H9 (cell line): Measurements from ENCODE around the gene PCGF6. TPM values are rescaled to one million over a fixed set of nuclear protein-coding genes. Genes with fewer than 3 reads are reported as not detected.
A peak's percentile ranks its signal among the peaks of the same experiment; 100 is the strongest.

ENCODE experiments used
- DNase-seq: peaks from one replicate; pipeline ENCODE4 v3.0.0-alpha.2; 2017
- H2AFZ ChIP-seq: one replicate; pipeline ENCODE4 v1.6.1; 2013; ENCODE audit warnings: mild to moderate bottlenecking, low read length, control low read depth, moderate library complexity
- H2AK5ac ChIP-seq: 2 replicates; pipeline ENCODE4 v1.6.1; 2013; ENCODE audit warnings: low read length, control low read depth, mixed read lengths; ENCODE audit not compliant: insufficient read length
- H2BK120ac ChIP-seq: one replicate; pipeline ENCODE4 v1.6.1; 2013; ENCODE audit warnings: low read depth, mild to moderate bottlenecking, low read length, control low read depth, inconsistent platforms; ENCODE audit not compliant: poor library complexity, severe bottlenecking
- H2BK12ac ChIP-seq: 2 replicates; pipeline ENCODE4 v1.6.1; 2013; ENCODE audit warnings: low read length, control low read depth, mixed read lengths, low read depth; ENCODE audit not compliant: insufficient read length
- H2BK15ac ChIP-seq: 2 replicates; pipeline ENCODE4 v1.6.1; 2013; ENCODE audit warnings: low read depth, low read length, control low read depth
- H2BK20ac ChIP-seq: one replicate; pipeline ENCODE4 v1.6.1; 2013; ENCODE audit warnings: low read depth, mild to moderate bottlenecking, low read length, control low read depth, inconsistent platforms; ENCODE audit not compliant: poor library complexity, severe bottlenecking
- H2BK5ac ChIP-seq: 2 replicates; pipeline ENCODE4 v1.6.1; 2013; ENCODE audit warnings: low read length, control low read depth, mixed read lengths; ENCODE audit not compliant: insufficient read length
- H3K14ac ChIP-seq: 2 replicates; pipeline ENCODE4 v1.6.1; 2013; ENCODE audit warnings: low read length, control low read depth; ENCODE audit not compliant: insufficient read depth
- H3K18ac ChIP-seq: 2 replicates; pipeline ENCODE4 v1.6.1; 2013; ENCODE audit warnings: low read depth, mild to moderate bottlenecking, mixed read lengths, low read length, control low read depth; ENCODE audit not compliant: insufficient read length
- H3K23ac ChIP-seq: 2 replicates; pipeline ENCODE4 v1.6.1; 2013; ENCODE audit warnings: low read length, control low read depth, mixed read lengths, low read depth; ENCODE audit not compliant: insufficient read length
- H3K23me2 ChIP-seq: 2 replicates; pipeline ENCODE4 v1.6.1; 2013; ENCODE audit warnings: low read depth, mild to moderate bottlenecking, mixed read lengths, low read length, control low read depth; ENCODE audit not compliant: insufficient read length, poor library complexity, severe bottlenecking
- H3K27ac ChIP-seq: 2 replicates; pipeline ENCODE4 v1.5.1; 2013; ENCODE audit warnings: low read length, control low read depth, mixed read lengths, low read depth; ENCODE audit not compliant: insufficient read length
- H3K27me3 ChIP-seq: 2 replicates; pipeline ENCODE4 v1.6.1; 2013; ENCODE audit warnings: low read length, control low read depth, inconsistent platforms; ENCODE audit not compliant: insufficient read depth
- H3K4ac ChIP-seq: 2 replicates; pipeline ENCODE4 v1.6.1; 2013; ENCODE audit warnings: low read depth, mild to moderate bottlenecking, control low read depth, inconsistent platforms, low read length, moderate library complexity
- H3K4me1 ChIP-seq: 2 replicates; pipeline ENCODE4 v1.6.1; 2013; ENCODE audit warnings: low read length, control low read depth, inconsistent platforms; ENCODE audit not compliant: insufficient read depth
- H3K4me2 ChIP-seq: 2 replicates; pipeline ENCODE4 v1.6.1; 2013; ENCODE audit warnings: low read length, control low read depth, mixed read lengths; ENCODE audit not compliant: insufficient read length, insufficient read depth
- H3K56ac ChIP-seq: 2 replicates; pipeline ENCODE4 v1.6.1; 2013; ENCODE audit warnings: low read depth, mild to moderate bottlenecking, mixed read lengths, low read length, control low read depth; ENCODE audit not compliant: insufficient read length
- H3K79me1 ChIP-seq: 2 replicates; pipeline ENCODE4 v1.6.1; 2013; ENCODE audit warnings: low read depth, mild to moderate bottlenecking, moderate library complexity, low read length, control low read depth, inconsistent platforms; ENCODE audit not compliant: insufficient read depth, poor library complexity, severe bottlenecking
- H3K79me2 ChIP-seq: 2 replicates; pipeline ENCODE4 v1.6.1; 2013; ENCODE audit warnings: low read length, control low read depth, inconsistent platforms; ENCODE audit not compliant: insufficient read depth
- H3K9ac ChIP-seq: 2 replicates; pipeline ENCODE4 v1.6.1; 2013; ENCODE audit warnings: low read length, control low read depth, mixed read lengths; ENCODE audit not compliant: insufficient read length; ENCODE audit errors: extremely low read depth
- H3K9me3 ChIP-seq: one replicate; pipeline ENCODE4 v1.6.1; 2013; ENCODE audit warnings: low read depth, low read length, inconsistent platforms; ENCODE audit not compliant: control insufficient read depth
- H3T11ph ChIP-seq: one replicate; pipeline ENCODE4 v1.6.1; 2013; ENCODE audit warnings: mild to moderate bottlenecking, low read length, control low read depth, inconsistent platforms
- H4K20me1 ChIP-seq: one replicate; pipeline ENCODE4 v1.6.1; 2013; ENCODE audit not compliant: control insufficient read depth, insufficient read length, insufficient read depth
- H4K5ac ChIP-seq: 2 replicates; pipeline ENCODE4 v1.6.1; 2013; ENCODE audit warnings: low read depth, mild to moderate bottlenecking, mixed read lengths, low read length, control low read depth; ENCODE audit not compliant: insufficient read length
- H4K8ac ChIP-seq: replicated peaks from 2 replicates; pipeline ENCODE4 v1.6.1; 2013; ENCODE audit warnings: low read length, control low read depth, mixed read lengths, low read depth; ENCODE audit not compliant: insufficient read length
- H4K91ac ChIP-seq: 2 replicates; pipeline ENCODE4 v1.6.1; 2013; ENCODE audit warnings: low read depth, mild to moderate bottlenecking, moderate library complexity, mixed read lengths, low read length, control low read depth; ENCODE audit not compliant: insufficient read length
- H3K27ac Mint-ChIP-seq, 3 experiments: 2 replicates in 2 of 3; 3 replicates in 1 of 3; pipeline ENCODE4 v1.8.0; 2020 to 2021; ENCODE audit warnings: mixed read lengths in 3 of 3, mild to moderate bottlenecking in 1 of 3, moderate library complexity in 1 of 3
- H3K27me3 Mint-ChIP-seq: 2 replicates; pipeline ENCODE4 v1.8.0; 2021; ENCODE audit warnings: low read depth, mild to moderate bottlenecking, moderate library complexity, mixed read lengths
- H3K36me3 Mint-ChIP-seq, 3 experiments: 2 replicates in 2 of 3; 3 replicates in 1 of 3; pipeline ENCODE4 v1.8.0; 2020 to 2021; ENCODE audit warnings: low read depth in 3 of 3, mixed read lengths in 3 of 3; ENCODE audit not compliant: insufficient read depth in 1 of 3
- H3K4me1 Mint-ChIP-seq, 2 experiments: 2 replicates each; pipeline ENCODE4 v1.8.0; 2020; ENCODE audit warnings: mixed read lengths in 2 of 2
- H3K4me3 Mint-ChIP-seq, 2 experiments: 2 replicates in 1 of 2; 3 replicates in 1 of 2; pipeline ENCODE4 v1.8.0; 2020 to 2021; ENCODE audit warnings: mild to moderate bottlenecking in 2 of 2, mixed read lengths in 2 of 2, moderate library complexity in 1 of 2
- H3K9me3 Mint-ChIP-seq, 2 experiments: 2 replicates in 1 of 2; 3 replicates in 1 of 2; pipeline ENCODE4 v1.8.0; 2020; ENCODE audit warnings: mild to moderate bottlenecking in 2 of 2, mixed read lengths in 2 of 2, moderate library complexity in 1 of 2
- WGBS: extraction: QIAGEN DNeasy Blood & Tissue Kit; methylation state at CpG from one replicate; pipeline ENCODE4 v1.1.7; 2013; ENCODE audit warnings: missing lambda C conversion rate, low lambda C conversion rate, mixed read lengths; ENCODE audit not compliant: insufficient read length; ENCODE audit errors: extremely low coverage; 5-methylcytosine and 5-hydroxymethylcytosine counted together
- total RNA-seq: library from RNA; stranded (reverse); gene quantifications from 2 replicates; pipeline ENCODE4 v1.2.1, GENCODE V29; 2021
- TF ChIP-seq, protein P1 (sequence below): fragments of 200-600 bp; sonication (generic); conservative IDR thresholded peaks from 3 replicates; pipeline ENCODE4 v1.8.0; 2021; ENCODE audit warnings: antibody characterized with exemption, mild to moderate bottlenecking

PCGF6 gene
- total RNA-seq, 1 experiment from 2014 or later: 23.5 TPM

DNA sequence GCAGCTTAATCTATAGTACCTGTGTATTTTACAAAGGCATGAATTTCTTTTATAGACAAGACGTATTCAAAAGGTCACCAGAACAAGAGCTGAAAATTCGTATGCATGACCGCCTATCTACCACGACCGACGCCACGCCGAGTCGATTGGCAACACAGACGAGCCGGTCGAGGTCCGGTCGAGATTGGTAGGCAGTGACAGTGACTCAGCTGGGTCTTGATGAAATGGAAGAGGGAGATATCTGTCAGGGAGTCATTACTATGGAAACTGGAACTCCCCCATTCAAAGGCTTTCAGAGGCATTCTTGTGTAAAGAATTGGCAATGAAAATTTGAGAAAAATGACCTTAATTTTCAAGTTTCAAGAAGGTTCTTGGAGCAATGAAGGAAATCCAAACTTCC, 43.2 kb upstream of the PCGF6 start:
- H3T11ph ChIP-seq: no peak overlapping the region
- no peak overlapping the region for H2BK15ac ChIP-seq
- H3K27me3 ChIP-seq: no peaks in the 10 kb centered on the region
- TF ChIP-seq, protein P1, sequence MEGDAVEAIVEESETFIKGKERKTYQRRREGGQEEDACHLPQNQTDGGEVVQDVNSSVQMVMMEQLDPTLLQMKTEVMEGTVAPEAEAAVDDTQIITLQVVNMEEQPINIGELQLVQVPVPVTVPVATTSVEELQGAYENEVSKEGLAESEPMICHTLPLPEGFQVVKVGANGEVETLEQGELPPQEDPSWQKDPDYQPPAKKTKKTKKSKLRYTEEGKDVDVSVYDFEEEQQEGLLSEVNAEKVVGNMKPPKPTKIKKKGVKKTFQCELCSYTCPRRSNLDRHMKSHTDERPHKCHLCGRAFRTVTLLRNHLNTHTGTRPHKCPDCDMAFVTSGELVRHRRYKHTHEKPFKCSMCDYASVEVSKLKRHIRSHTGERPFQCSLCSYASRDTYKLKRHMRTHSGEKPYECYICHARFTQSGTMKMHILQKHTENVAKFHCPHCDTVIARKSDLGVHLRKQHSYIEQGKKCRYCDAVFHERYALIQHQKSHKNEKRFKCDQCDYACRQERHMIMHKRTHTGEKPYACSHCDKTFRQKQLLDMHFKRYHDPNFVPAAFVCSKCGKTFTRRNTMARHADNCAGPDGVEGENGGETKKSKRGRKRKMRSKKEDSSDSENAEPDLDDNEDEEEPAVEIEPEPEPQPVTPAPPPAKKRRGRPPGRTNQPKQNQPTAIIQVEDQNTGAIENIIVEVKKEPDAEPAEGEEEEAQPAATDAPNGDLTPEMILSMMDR: no peak
- H3K79me2 ChIP-seq: peaks cover 23% of the 10 kb centered on the region; the same call in 1 of the 2 replicates
- H2AK5ac ChIP-seq: no peak overlapping the region
- DNase-seq: no peak
- no peak overlapping the region for H3K27ac ChIP-seq
- no peak overlapping the region for H2BK20ac ChIP-seq
- Mint-ChIP-seq H3K4me1 (peaks cover 15 to 22% of the 10 kb centered on the region in 2 experiments), H3K4me3 (peak overlapping the region; percentile 42 to 55; a peak in 3 of 5 replicates), H3K36me3 (peaks cover 19 to 80% (median 62%) of the 10 kb centered on the region in 3 experiments), H3K27ac (no peak overlapping the region), H3K27me3 (no peaks in the 10 kb centered on the region), H3K9me3 (no peaks in the 10 kb centered on the region; a peak in 1 of 5 replicates)
- no peak overlapping the region for H2BK120ac ChIP-seq
- no peak overlapping the region for H4K8ac ChIP-seq
- H4K5ac ChIP-seq: no peak overlapping the region
- peaks cover 8% of the 10 kb centered on the region for H3K79me1 ChIP-seq
- H3K9ac ChIP-seq: no peak overlapping the region
- H3K23ac ChIP-seq: no peak overlapping the region
- no peak overlapping the region for H2BK5ac ChIP-seq
- no peak overlapping the region for H2BK12ac ChIP-seq
- H3K14ac ChIP-seq: no peak overlapping the region
- no peak overlapping the region for H4K91ac ChIP-seq
- H3K18ac ChIP-seq: no peak overlapping the region
- H3K23me2 ChIP-seq: peaks cover 9% of the 10 kb centered on the region
- H2AFZ ChIP-seq: no peak overlapping the region
- no peak overlapping the region for H3K56ac ChIP-seq
- no peaks in the 10 kb centered on the region for H4K20me1 ChIP-seq
- WGBS: no CpG with 5 or more reads among the region's 14 CpGs
- H3K9me3 ChIP-seq: no peaks in the 10 kb centered on the region
- no peak overlapping the region for H3K4ac ChIP-seq
- no peaks in the 10 kb centered on the region; the same call in 1 of the 2 replicates for H3K4me1 ChIP-seq
- no peak overlapping the region for H3K4me2 ChIP-seq
